H9 (cell line): ENCODE results near the gene PRR12. TPM values are rescaled to one million over a fixed set of nuclear protein-coding genes. Genes with fewer than 3 reads are reported as not detected.

ENCODE experiments used
- DNase-seq: peaks from one replicate; pipeline ENCODE4 v3.0.0-alpha.2; 2017
- H2AFZ ChIP-seq: one replicate; pipeline ENCODE4 v1.6.1; 2013; ENCODE audit warnings: mild to moderate bottlenecking, low read length, control low read depth, moderate library complexity
- H2AK5ac ChIP-seq: 2 replicates; pipeline ENCODE4 v1.6.1; 2013; ENCODE audit warnings: low read length, control low read depth, mixed read lengths; ENCODE audit not compliant: insufficient read length
- H2BK120ac ChIP-seq: one replicate; pipeline ENCODE4 v1.6.1; 2013; ENCODE audit warnings: low read depth, mild to moderate bottlenecking, low read length, control low read depth, inconsistent platforms; ENCODE audit not compliant: poor library complexity, severe bottlenecking
- H2BK12ac ChIP-seq: 2 replicates; pipeline ENCODE4 v1.6.1; 2013; ENCODE audit warnings: low read length, control low read depth, mixed read lengths, low read depth; ENCODE audit not compliant: insufficient read length
- H2BK15ac ChIP-seq: 2 replicates; pipeline ENCODE4 v1.6.1; 2013; ENCODE audit warnings: low read depth, low read length, control low read depth
- H2BK20ac ChIP-seq: one replicate; pipeline ENCODE4 v1.6.1; 2013; ENCODE audit warnings: low read depth, mild to moderate bottlenecking, low read length, control low read depth, inconsistent platforms; ENCODE audit not compliant: poor library complexity, severe bottlenecking
- H2BK5ac ChIP-seq: 2 replicates; pipeline ENCODE4 v1.6.1; 2013; ENCODE audit warnings: low read length, control low read depth, mixed read lengths; ENCODE audit not compliant: insufficient read length
- H3K14ac ChIP-seq: 2 replicates; pipeline ENCODE4 v1.6.1; 2013; ENCODE audit warnings: low read length, control low read depth; ENCODE audit not compliant: insufficient read depth
- H3K18ac ChIP-seq: 2 replicates; pipeline ENCODE4 v1.6.1; 2013; ENCODE audit warnings: low read depth, mild to moderate bottlenecking, mixed read lengths, low read length, control low read depth; ENCODE audit not compliant: insufficient read length
- H3K23ac ChIP-seq: 2 replicates; pipeline ENCODE4 v1.6.1; 2013; ENCODE audit warnings: low read length, control low read depth, mixed read lengths, low read depth; ENCODE audit not compliant: insufficient read length
- H3K23me2 ChIP-seq: 2 replicates; pipeline ENCODE4 v1.6.1; 2013; ENCODE audit warnings: low read depth, mild to moderate bottlenecking, mixed read lengths, low read length, control low read depth; ENCODE audit not compliant: insufficient read length, poor library complexity, severe bottlenecking
- H3K27ac ChIP-seq: 2 replicates; pipeline ENCODE4 v1.5.1; 2013; ENCODE audit warnings: low read length, control low read depth, mixed read lengths, low read depth; ENCODE audit not compliant: insufficient read length
- H3K27me3 ChIP-seq: 2 replicates; pipeline ENCODE4 v1.6.1; 2013; ENCODE audit warnings: low read length, control low read depth, inconsistent platforms; ENCODE audit not compliant: insufficient read depth
- H3K4ac ChIP-seq: 2 replicates; pipeline ENCODE4 v1.6.1; 2013; ENCODE audit warnings: low read depth, mild to moderate bottlenecking, control low read depth, inconsistent platforms, low read length, moderate library complexity
- H3K4me1 ChIP-seq: 2 replicates; pipeline ENCODE4 v1.6.1; 2013; ENCODE audit warnings: low read length, control low read depth, inconsistent platforms; ENCODE audit not compliant: insufficient read depth
- H3K4me2 ChIP-seq: 2 replicates; pipeline ENCODE4 v1.6.1; 2013; ENCODE audit warnings: low read length, control low read depth, mixed read lengths; ENCODE audit not compliant: insufficient read length, insufficient read depth
- H3K56ac ChIP-seq: 2 replicates; pipeline ENCODE4 v1.6.1; 2013; ENCODE audit warnings: low read depth, mild to moderate bottlenecking, mixed read lengths, low read length, control low read depth; ENCODE audit not compliant: insufficient read length
- H3K79me1 ChIP-seq: 2 replicates; pipeline ENCODE4 v1.6.1; 2013; ENCODE audit warnings: low read depth, mild to moderate bottlenecking, moderate library complexity, low read length, control low read depth, inconsistent platforms; ENCODE audit not compliant: insufficient read depth, poor library complexity, severe bottlenecking
- H3K79me2 ChIP-seq: 2 replicates; pipeline ENCODE4 v1.6.1; 2013; ENCODE audit warnings: low read length, control low read depth, inconsistent platforms; ENCODE audit not compliant: insufficient read depth
- H3K9ac ChIP-seq: 2 replicates; pipeline ENCODE4 v1.6.1; 2013; ENCODE audit warnings: low read length, control low read depth, mixed read lengths; ENCODE audit not compliant: insufficient read length; ENCODE audit errors: extremely low read depth
- H3K9me3 ChIP-seq: one replicate; pipeline ENCODE4 v1.6.1; 2013; ENCODE audit warnings: low read depth, low read length, inconsistent platforms; ENCODE audit not compliant: control insufficient read depth
- H3T11ph ChIP-seq: one replicate; pipeline ENCODE4 v1.6.1; 2013; ENCODE audit warnings: mild to moderate bottlenecking, low read length, control low read depth, inconsistent platforms
- H4K20me1 ChIP-seq: one replicate; pipeline ENCODE4 v1.6.1; 2013; ENCODE audit not compliant: control insufficient read depth, insufficient read length, insufficient read depth
- H4K5ac ChIP-seq: 2 replicates; pipeline ENCODE4 v1.6.1; 2013; ENCODE audit warnings: low read depth, mild to moderate bottlenecking, mixed read lengths, low read length, control low read depth; ENCODE audit not compliant: insufficient read length
- H4K8ac ChIP-seq: replicated peaks from 2 replicates; pipeline ENCODE4 v1.6.1; 2013; ENCODE audit warnings: low read length, control low read depth, mixed read lengths, low read depth; ENCODE audit not compliant: insufficient read length
- H4K91ac ChIP-seq: 2 replicates; pipeline ENCODE4 v1.6.1; 2013; ENCODE audit warnings: low read depth, mild to moderate bottlenecking, moderate library complexity, mixed read lengths, low read length, control low read depth; ENCODE audit not compliant: insufficient read length
- H3K27ac Mint-ChIP-seq, 3 experiments: 2 replicates in 2 of 3; 3 replicates in 1 of 3; pipeline ENCODE4 v1.8.0; 2020 to 2021; ENCODE audit warnings: mixed read lengths in 3 of 3, mild to moderate bottlenecking in 1 of 3, moderate library complexity in 1 of 3
- H3K27me3 Mint-ChIP-seq: 2 replicates; pipeline ENCODE4 v1.8.0; 2021; ENCODE audit warnings: low read depth, mild to moderate bottlenecking, moderate library complexity, mixed read lengths
- H3K36me3 Mint-ChIP-seq, 3 experiments: 2 replicates in 2 of 3; 3 replicates in 1 of 3; pipeline ENCODE4 v1.8.0; 2020 to 2021; ENCODE audit warnings: low read depth in 3 of 3, mixed read lengths in 3 of 3; ENCODE audit not compliant: insufficient read depth in 1 of 3
- H3K4me1 Mint-ChIP-seq, 2 experiments: 2 replicates each; pipeline ENCODE4 v1.8.0; 2020; ENCODE audit warnings: mixed read lengths in 2 of 2
- H3K4me3 Mint-ChIP-seq, 2 experiments: 2 replicates in 1 of 2; 3 replicates in 1 of 2; pipeline ENCODE4 v1.8.0; 2020 to 2021; ENCODE audit warnings: mild to moderate bottlenecking in 2 of 2, mixed read lengths in 2 of 2, moderate library complexity in 1 of 2
- H3K9me3 Mint-ChIP-seq, 2 experiments: 2 replicates in 1 of 2; 3 replicates in 1 of 2; pipeline ENCODE4 v1.8.0; 2020; ENCODE audit warnings: mild to moderate bottlenecking in 2 of 2, mixed read lengths in 2 of 2, moderate library complexity in 1 of 2
- WGBS: extraction: QIAGEN DNeasy Blood & Tissue Kit; methylation state at CpG from one replicate; pipeline ENCODE4 v1.1.7; 2013; ENCODE audit warnings: missing lambda C conversion rate, low lambda C conversion rate, mixed read lengths; ENCODE audit not compliant: insufficient read length; ENCODE audit errors: extremely low coverage; 5-methylcytosine and 5-hydroxymethylcytosine counted together
- total RNA-seq: library from RNA; stranded (reverse); gene quantifications from 2 replicates; pipeline ENCODE4 v1.2.1, GENCODE V29; 2021
- TF ChIP-seq, protein P1 (sequence below): fragments of 200-600 bp; sonication (generic); conservative IDR thresholded peaks from 3 replicates; pipeline ENCODE4 v1.8.0; 2021; ENCODE audit warnings: antibody characterized with exemption, mild to moderate bottlenecking

PRR12 gene
- total RNA-seq, 1 experiment from 2014 or later, result 65.9 TPM

DNA sequence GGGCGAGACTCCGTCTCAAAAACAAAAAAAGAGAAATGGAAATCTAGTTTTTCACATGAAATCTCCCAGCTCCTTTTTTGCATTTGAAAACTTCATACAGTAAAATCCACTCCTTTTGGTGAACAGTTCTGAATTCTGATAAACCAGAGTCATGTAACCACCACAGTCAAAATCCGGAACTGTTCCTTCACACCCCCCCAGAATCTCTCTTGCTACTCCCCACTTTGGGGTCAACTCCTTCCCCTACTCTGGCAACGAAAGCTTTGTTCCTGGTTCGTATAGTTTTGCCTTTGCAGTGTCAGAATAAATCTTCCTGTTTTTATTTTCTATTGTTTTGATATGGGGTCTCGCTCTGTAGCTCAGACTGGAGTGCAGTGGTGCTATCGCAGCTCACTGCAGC lies 39.5 kb upstream of the PRR12 start:
- Histone ChIP-seq H2AK5ac (no peak overlapping the region), H3K23ac (no peak overlapping the region), H2BK12ac (no peak overlapping the region), H2AFZ (no peak overlapping the region), H3T11ph (no peak overlapping the region), H3K9me3 (no peaks in the 10 kb centered on the region), H4K5ac (no peak overlapping the region), H3K4me2 (no peak overlapping the region), H2BK120ac (no peak overlapping the region), H3K9ac (no peak overlapping the region), H3K27me3 (no peaks in the 10 kb centered on the region), H3K56ac (no peak overlapping the region), H3K27ac (no peak overlapping the region), H3K23me2 (peaks cover 9% of the 10 kb centered on the region), H3K14ac (no peak overlapping the region), H3K4ac (no peak overlapping the region), H2BK5ac (no peak overlapping the region), H4K20me1 (no peaks in the 10 kb centered on the region), H3K79me2 (no peaks in the 10 kb centered on the region), H3K79me1 (no peaks in the 10 kb centered on the region), H3K18ac (no peak overlapping the region), H4K8ac (no peak overlapping the region), H2BK20ac (no peak overlapping the region), H3K4me1 (no peaks in the 10 kb centered on the region), H4K91ac (no peak overlapping the region), H2BK15ac (no peak overlapping the region)
- Mint-ChIP-seq H3K4me3 (peak overlapping the region in 1 of 2 experiments; percentile 22; a peak in 2 of 5 replicates), H3K36me3 (peaks cover 9 to 18% (median 16%) of the 10 kb centered on the region in 3 experiments; a peak in 6 of 7 replicates), H3K27ac (peak overlapping the region in 1 of 3 experiments; percentile 45; a peak in 1 of 7 replicates), H3K27me3 (no peaks in the 10 kb centered on the region), H3K4me1 (peaks cover 3 to 7% of the 10 kb centered on the region in 2 experiments), H3K9me3 (no peaks in the 10 kb centered on the region; a peak in 1 of 5 replicates)
- TF ChIP-seq, protein P1, sequence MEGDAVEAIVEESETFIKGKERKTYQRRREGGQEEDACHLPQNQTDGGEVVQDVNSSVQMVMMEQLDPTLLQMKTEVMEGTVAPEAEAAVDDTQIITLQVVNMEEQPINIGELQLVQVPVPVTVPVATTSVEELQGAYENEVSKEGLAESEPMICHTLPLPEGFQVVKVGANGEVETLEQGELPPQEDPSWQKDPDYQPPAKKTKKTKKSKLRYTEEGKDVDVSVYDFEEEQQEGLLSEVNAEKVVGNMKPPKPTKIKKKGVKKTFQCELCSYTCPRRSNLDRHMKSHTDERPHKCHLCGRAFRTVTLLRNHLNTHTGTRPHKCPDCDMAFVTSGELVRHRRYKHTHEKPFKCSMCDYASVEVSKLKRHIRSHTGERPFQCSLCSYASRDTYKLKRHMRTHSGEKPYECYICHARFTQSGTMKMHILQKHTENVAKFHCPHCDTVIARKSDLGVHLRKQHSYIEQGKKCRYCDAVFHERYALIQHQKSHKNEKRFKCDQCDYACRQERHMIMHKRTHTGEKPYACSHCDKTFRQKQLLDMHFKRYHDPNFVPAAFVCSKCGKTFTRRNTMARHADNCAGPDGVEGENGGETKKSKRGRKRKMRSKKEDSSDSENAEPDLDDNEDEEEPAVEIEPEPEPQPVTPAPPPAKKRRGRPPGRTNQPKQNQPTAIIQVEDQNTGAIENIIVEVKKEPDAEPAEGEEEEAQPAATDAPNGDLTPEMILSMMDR, result no peak
- no peak for DNase-seq
- WGBS, result no CpG with 5 or more reads among the region's 7 CpGs
